Stomach (tissue), 9 donors: ENCODE data around the gene HCFC1. TPM values are rescaled to one million over a fixed set of nuclear protein-coding genes. Genes with fewer than 3 reads are reported as not detected.

Experiments used
- DNase-seq, 2 donors: peaks; one replicate each; pipeline versions ENCODE4 v3.0.0 to v3.0.0-alpha.2; 2013 to 2019
- H3K27ac ChIP-seq, 5 donors: fragments of 200-600 bp in 4 of 5; sonication (generic) in 4 of 5; one replicate each; pipeline ENCODE4 v1.5.1; 2013 to 2019; ENCODE audit warnings: mild to moderate bottlenecking in 1 of 5, moderate library complexity in 1 of 5
- H3K27me3 ChIP-seq, 3 donors: fragments of 200-600 bp; sonication (generic); one replicate each; pipeline ENCODE4 v1.5.1; 2017 to 2019; ENCODE audit warnings: mixed run types in 1 of 3
- H3K36me3 ChIP-seq, 4 donors: fragments of 200-600 bp; sonication (generic); 1 replicate in 3 of 4; 2 replicates in 1 of 4; pipeline ENCODE4 v1.5.1; 2016 to 2019
- H3K4me1 ChIP-seq, 4 donors: fragments of 200-600 bp; sonication (generic); one replicate each; pipeline ENCODE4 v1.5.1; 2016 to 2019
- H3K4me3 ChIP-seq, 4 donors: fragments of 200-600 bp; sonication (generic) in 3 of 4; one replicate each; pipeline ENCODE4 v1.5.1; 2016 to 2019; ENCODE audit warnings: mild to moderate bottlenecking in 1 of 4
- H3K9me3 ChIP-seq, 4 donors: fragments of 200-600 bp; sonication (generic); one replicate each; pipeline ENCODE4 v1.5.1; 2016 to 2019
- EP300 ChIP-seq: sonication (generic); formaldehyde crosslinking; IDR thresholded peaks from one replicate; pipeline ENCODE4 v1.6.1; 2017; ENCODE audit warnings: antibody characterized with exemption
- POLR2A ChIP-seq, 4 donors: fragments of 450-650 bp; IDR thresholded peaks; one replicate each; pipeline ENCODE4 v1.6.1; 2016; ENCODE audit warnings: antibody characterized with exemption in 4 of 4, control low read depth in 2 of 4, mild to moderate bottlenecking in 1 of 4, moderate library complexity in 1 of 4
- POLR2AphosphoS5 ChIP-seq, 3 donors: sonication (generic); formaldehyde crosslinking; IDR thresholded peaks; one replicate each; pipeline ENCODE4 v1.6.1; 2016; ENCODE audit warnings: antibody characterized with exemption in 3 of 3
- WGBS, 5 donors: extraction: QIAGEN DNeasy Blood & Tissue Kit in 3 of 5; methylation state at CpG; one replicate each; pipeline versions ENCODE4 v1.1.5 to v1.1.7; 2013 to 2018; 5-methylcytosine and 5-hydroxymethylcytosine counted together
- intact Hi-C: fragments of 100-400 bp; cut with DNase I; formaldehyde crosslinking; loops from one replicate; pipeline ENCODE4 v1.15.1; 2023; ENCODE audit warnings: low total_unique reads
- polyA plus RNA-seq, 3 donors: library from polyadenylated mRNA; stranded (reverse); fragments of 200-250 nt; gene quantifications; one replicate each; pipeline ENCODE4 v1.2.3, GENCODE V29; 2013
- total RNA-seq, 5 donors: library from RNA; depleted of rRNA; stranded (reverse); fragments of >200 nt; gene quantifications; one replicate each; pipeline versions ENCODE4 v1.1.0 to v1.2.3, GENCODE V29; 2014 to 2016
- TF ChIP-seq, protein P1 (sequence below), 7 experiments: fragments of 450-650 bp in 4 of 7; fragments of 200-600 bp in 3 of 7; sonication (generic) in 3 of 7; IDR thresholded peaks; one replicate each; pipeline ENCODE4 v1.5.1; 2016 to 2019; ENCODE audit warnings: antibody characterized with exemption in 7 of 7, control low read depth in 2 of 7, mild to moderate bottlenecking in 1 of 7
- donor health status: healthy with polysubstance abuse.
- donor health status: Bipolar disorder and iron deficiency.
- donor health status: healthy.

Gene HCFC1
- total and polyA plus RNA-seq, 8 donors: 9.0 to 61.6 (median 17.8) TPM

DNA sequence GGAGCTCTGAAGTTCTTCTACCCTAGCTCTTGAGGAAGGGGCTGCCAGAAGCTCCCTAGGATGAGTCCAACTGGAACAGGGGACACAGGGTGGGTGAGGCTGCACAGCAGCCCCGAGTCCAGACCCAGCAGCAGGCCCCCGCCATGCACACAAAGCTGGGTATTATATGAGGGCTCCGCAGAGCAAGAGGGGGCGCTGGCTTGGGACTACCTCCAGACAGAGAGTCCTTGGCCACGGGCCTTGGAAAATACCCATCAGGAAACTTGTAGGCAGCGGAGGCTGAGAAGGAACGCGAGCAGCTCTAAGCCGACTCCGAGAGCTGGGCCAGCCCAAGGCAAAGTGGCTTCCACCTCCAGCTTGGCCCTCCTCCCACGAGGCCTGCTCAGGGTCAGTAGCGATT lies 8.1 kb downstream of the HCFC1 start:
- Histone ChIP-seq H3K4me1 (peaks cover 25 to 44% (median 33%) of the 10 kb centered on the region in 4 donors), H3K36me3 (peaks cover 37 to 60% (median 58%) of the 10 kb centered on the region in 4 donors), H3K9me3 (no peaks in the 10 kb centered on the region), H3K27me3 (peaks cover 0 to 5% (median 0%) of the 10 kb centered on the region in 3 donors), H3K4me3 (no peak overlapping the region), H3K27ac (no peak overlapping the region)
- intact Hi-C loops: no loop called here
- WGBS, 5 donors: 85 to 94% (median 92%) methylated on average over 2 to 12 of the region's 12 CpGs
- no peak for TF ChIP-seq POLR2AphosphoS5 (IDR thresholded peaks at IDR 0.05)
- TF ChIP-seq, protein P1, sequence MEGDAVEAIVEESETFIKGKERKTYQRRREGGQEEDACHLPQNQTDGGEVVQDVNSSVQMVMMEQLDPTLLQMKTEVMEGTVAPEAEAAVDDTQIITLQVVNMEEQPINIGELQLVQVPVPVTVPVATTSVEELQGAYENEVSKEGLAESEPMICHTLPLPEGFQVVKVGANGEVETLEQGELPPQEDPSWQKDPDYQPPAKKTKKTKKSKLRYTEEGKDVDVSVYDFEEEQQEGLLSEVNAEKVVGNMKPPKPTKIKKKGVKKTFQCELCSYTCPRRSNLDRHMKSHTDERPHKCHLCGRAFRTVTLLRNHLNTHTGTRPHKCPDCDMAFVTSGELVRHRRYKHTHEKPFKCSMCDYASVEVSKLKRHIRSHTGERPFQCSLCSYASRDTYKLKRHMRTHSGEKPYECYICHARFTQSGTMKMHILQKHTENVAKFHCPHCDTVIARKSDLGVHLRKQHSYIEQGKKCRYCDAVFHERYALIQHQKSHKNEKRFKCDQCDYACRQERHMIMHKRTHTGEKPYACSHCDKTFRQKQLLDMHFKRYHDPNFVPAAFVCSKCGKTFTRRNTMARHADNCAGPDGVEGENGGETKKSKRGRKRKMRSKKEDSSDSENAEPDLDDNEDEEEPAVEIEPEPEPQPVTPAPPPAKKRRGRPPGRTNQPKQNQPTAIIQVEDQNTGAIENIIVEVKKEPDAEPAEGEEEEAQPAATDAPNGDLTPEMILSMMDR (IDR thresholded peaks at IDR 0.05): no peak
- no peak for TF ChIP-seq POLR2A (IDR thresholded peaks at IDR 0.05)
- TF ChIP-seq EP300: no peak
- DNase-seq: no peak

DNA sequence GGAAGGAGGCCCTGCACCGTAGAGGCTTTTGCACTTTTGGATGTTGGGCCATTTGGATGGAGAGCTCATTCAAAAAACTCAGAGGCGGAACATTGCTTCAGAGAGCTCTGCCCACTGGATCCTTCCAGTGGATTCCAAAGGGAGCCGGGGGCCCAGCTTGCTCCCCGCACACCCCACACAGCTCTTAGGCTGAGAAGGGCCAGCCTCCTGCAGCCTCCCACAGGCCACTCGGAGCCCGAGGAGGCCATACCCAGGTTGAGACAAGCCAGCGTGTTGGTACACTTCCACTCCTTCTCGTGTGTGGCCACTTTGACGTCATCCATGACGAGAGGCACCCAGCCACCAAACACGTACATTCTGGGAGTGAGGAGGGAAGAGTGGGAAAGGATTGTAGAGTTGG lies 10.3 kb downstream of the HCFC1 start:
- no peak for TF ChIP-seq POLR2A (IDR thresholded peaks at IDR 0.05)
- H3K4me1 ChIP-seq: peaks cover 3 to 22% (median 10%) of the 10 kb centered on the region in 4 donors
- no peak overlapping the region for H3K4me3 ChIP-seq
- H3K36me3 ChIP-seq: peaks cover 47 to 82% (median 81%) of the 10 kb centered on the region in 4 donors
- DNase-seq: no peak
- peak overlapping the region in 1 of 5 donors; percentile 34 for H3K27ac ChIP-seq
- no peaks in the 10 kb centered on the region for H3K9me3 ChIP-seq
- intact Hi-C loops: no loop called here
- WGBS, 5 donors: 82 to 91% (median 90%) methylated on average over 2 to 11 of the region's 11 CpGs
- H3K27me3 ChIP-seq: peaks cover 0 to 5% (median 0%) of the 10 kb centered on the region in 3 donors

DNA sequence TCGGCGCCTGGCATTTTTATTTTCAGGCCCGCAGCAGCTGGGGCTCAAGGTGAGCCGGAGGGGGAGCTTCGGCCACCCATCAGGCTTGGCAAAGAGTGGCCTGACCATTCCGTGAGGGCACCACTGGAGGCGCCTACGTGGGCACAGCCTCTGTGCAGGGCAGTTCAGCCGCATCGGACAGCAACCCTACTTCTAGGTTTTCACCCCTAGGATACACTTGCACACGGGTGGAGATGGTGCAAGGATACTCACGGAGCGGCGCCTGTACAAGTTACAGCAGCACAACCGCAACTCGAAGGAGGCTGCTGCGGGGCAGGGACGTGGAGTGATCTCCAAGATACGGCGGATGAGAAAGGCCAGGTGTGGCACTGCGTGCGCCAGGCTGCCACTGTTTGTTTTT lies 10.8 kb downstream of the HCFC1 start:
- peaks cover 0 to 17% (median 5%) of the 10 kb centered on the region in 4 donors for H3K4me1 ChIP-seq
- H3K9me3 ChIP-seq: no peaks in the 10 kb centered on the region
- peaks cover 47 to 87% (median 86%) of the 10 kb centered on the region in 4 donors for H3K36me3 ChIP-seq
- TF ChIP-seq POLR2A (IDR thresholded peaks at IDR 0.05) (no peak), POLR2AphosphoS5 (IDR thresholded peaks at IDR 0.05) (no peak), EP300 (no peak)
- TF ChIP-seq, protein P1 (IDR thresholded peaks at IDR 0.05): no peak
- H3K4me3 ChIP-seq: no peak overlapping the region
- 85 to 94% (median 89%) methylated on average over 11 to 22 of the region's 22 CpGs for WGBS, 5 donors
- H3K27ac ChIP-seq: no peak overlapping the region
- intact Hi-C loops: no loop called here
- DNase-seq: no peak
- H3K27me3 ChIP-seq: peaks cover 0 to 5% (median 0%) of the 10 kb centered on the region in 3 donors

DNA sequence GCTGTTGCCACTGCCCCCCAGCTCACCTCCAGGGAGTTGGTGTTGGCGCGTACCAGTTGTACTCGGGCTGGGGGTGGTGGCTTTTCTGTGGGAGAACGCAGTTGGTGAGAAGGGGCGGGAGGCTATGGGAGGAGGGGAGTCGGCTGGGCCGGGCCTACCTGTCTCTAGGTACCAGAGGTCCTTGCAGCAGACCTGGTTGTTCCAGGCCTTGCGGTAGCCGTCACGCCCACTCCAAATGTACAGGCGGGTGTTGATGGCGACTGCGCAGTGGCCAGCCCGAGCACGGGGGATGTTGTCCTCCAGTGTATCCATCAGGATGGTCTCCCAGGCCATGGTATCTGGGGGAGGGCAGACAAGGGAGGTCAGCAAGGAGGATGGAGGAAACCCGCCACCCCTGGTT lies 11.5 kb downstream of the HCFC1 start:
- H3K9me3 ChIP-seq: no peaks in the 10 kb centered on the region
- no peak overlapping the region for H3K4me3 ChIP-seq
- intact Hi-C loops: no loop called here
- TF ChIP-seq POLR2AphosphoS5 (IDR thresholded peaks at IDR 0.05): no peak
- TF ChIP-seq, protein P1 (IDR thresholded peaks at IDR 0.05): no peak
- no peak for TF ChIP-seq EP300
- peaks cover 0 to 5% (median 0%) of the 10 kb centered on the region in 3 donors for H3K27me3 ChIP-seq
- no peak for DNase-seq
- H3K4me1 ChIP-seq: peaks cover 0 to 10% (median 1%) of the 10 kb centered on the region in 4 donors
- peaks cover 47 to 95% (median 93%) of the 10 kb centered on the region in 4 donors for H3K36me3 ChIP-seq
- no peak overlapping the region for H3K27ac ChIP-seq
- WGBS, 5 donors: 88 to 97% (median 94%) methylated on average over 8 to 16 of the region's 16 CpGs

DNA sequence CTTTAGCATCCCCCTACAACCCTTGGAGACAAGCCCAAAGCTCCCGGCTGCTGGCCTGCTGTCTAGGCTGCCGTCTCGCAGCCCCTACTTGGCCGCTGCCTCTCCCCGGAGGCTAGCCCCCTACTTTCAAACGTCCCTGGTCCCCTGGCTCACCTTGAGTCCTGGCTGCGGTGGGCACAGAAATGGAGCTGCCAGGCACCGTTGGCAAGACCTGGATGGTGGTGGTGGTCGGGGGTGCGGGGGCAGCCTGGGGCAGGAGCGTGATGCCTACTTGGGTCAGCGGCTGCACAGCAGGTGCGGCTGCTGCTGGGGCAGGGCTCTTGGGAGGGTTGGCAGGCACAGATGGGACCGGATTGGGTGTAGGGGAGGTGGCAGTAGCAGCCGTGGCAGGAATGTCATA lies 12.0 kb downstream of the HCFC1 start:
- intact Hi-C loops: no loop called here
- WGBS, 5 donors: 85 to 96% (median 91%) methylated on average over 4 to 15 of the region's 15 CpGs
- DNase-seq: no peak

More for the DNA sequence above, 12.0 kb downstream of the HCFC1 start:
- TF ChIP-seq POLR2A (IDR thresholded peaks at IDR 0.05) (no peak), POLR2AphosphoS5 (IDR thresholded peaks at IDR 0.05) (no peak), EP300 (no peak)
- TF ChIP-seq, protein P1 (IDR thresholded peaks at IDR 0.05): no peak
- no peak overlapping the region for H3K27ac ChIP-seq
- no peaks in the 10 kb centered on the region for H3K9me3 ChIP-seq
- H3K4me3 ChIP-seq: no peak overlapping the region
- H3K27me3 ChIP-seq: peaks cover 0 to 5% (median 0%) of the 10 kb centered on the region in 3 donors
- peaks cover 0 to 5% (median 0%) of the 10 kb centered on the region in 4 donors for H3K4me1 ChIP-seq
- H3K36me3 ChIP-seq: peaks cover 47 to 99% (median 97%) of the 10 kb centered on the region in 4 donors
